ENCODE data around the gene KCNE3.

DNA sequence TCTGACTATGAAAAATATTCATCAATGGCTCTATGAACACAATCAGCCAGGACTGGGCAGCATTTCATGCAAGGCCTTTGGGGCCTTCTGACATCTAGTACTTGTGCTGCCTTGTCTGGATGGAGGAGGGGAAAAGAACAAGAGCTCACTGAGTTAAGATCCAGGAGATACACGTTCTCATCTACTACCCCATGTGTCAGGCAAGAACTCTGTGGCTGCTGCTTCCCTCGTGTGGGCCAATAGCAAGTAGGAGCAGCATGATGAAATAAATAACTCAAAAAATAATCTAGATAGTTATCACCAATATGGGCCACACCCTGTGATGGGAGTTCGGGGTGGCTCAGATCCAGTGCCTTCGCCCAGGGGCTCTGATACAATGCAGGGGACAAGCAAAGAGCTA, 7.3 kb downstream of the KCNE3 start:
- TF ChIP-seq, protein P1, sequence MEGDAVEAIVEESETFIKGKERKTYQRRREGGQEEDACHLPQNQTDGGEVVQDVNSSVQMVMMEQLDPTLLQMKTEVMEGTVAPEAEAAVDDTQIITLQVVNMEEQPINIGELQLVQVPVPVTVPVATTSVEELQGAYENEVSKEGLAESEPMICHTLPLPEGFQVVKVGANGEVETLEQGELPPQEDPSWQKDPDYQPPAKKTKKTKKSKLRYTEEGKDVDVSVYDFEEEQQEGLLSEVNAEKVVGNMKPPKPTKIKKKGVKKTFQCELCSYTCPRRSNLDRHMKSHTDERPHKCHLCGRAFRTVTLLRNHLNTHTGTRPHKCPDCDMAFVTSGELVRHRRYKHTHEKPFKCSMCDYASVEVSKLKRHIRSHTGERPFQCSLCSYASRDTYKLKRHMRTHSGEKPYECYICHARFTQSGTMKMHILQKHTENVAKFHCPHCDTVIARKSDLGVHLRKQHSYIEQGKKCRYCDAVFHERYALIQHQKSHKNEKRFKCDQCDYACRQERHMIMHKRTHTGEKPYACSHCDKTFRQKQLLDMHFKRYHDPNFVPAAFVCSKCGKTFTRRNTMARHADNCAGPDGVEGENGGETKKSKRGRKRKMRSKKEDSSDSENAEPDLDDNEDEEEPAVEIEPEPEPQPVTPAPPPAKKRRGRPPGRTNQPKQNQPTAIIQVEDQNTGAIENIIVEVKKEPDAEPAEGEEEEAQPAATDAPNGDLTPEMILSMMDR (IDR thresholded peaks at IDR 0.05) = no peak
- no peak for TF ChIP-seq POLR2A (IDR thresholded peaks at IDR 0.05)
